ENCODE measurements around the gene PRRC2B.
"Not testable (repeated sequence)": the region's sequence is repeated elsewhere in the genome, so short reads cannot be mapped to it uniquely, and the experiment has no call there.

The PRRC2B gene

GRCh38 chr9:131513177-131513576, 119.3 kb downstream of the PRRC2B start:
- no peak overlapping the region for H3K4me3 ChIP-seq (ENCODE audit: low read depth, low read length)
- no peaks in the 10 kb centered on the region for H3K79me1 ChIP-seq (ENCODE audit: low read length)
- H3K4ac ChIP-seq (ENCODE audit: low read depth, low read length): no peak overlapping the region

GRCh38 chr9:131515559-131516031, 121.7 kb downstream of the PRRC2B start:
- peaks cover 87 to 93% of the 10 kb centered on the region in 2 experiments for H3K36me3 ChIP-seq (ENCODE audit: control insufficient read depth in 1 of 2, insufficient read depth in 2 of 2, low read length in 2 of 2)
- H2AFZ ChIP-seq (ENCODE audit: insufficient read depth, low read length, poor library complexity); H2BK120ac ChIP-seq (ENCODE audit: insufficient read depth, low read length, poor library complexity); H3K79me1 ChIP-seq (ENCODE audit: low read length); H3K27ac ChIP-seq (ENCODE audit: low read depth, low read length); H3K9ac ChIP-seq (ENCODE audit: low read length); H3K4me2 ChIP-seq (ENCODE audit: low read length); H4K91ac ChIP-seq (ENCODE audit: low read depth, low read length); H3K18ac ChIP-seq (ENCODE audit: low read length); H3K9me3 ChIP-seq (ENCODE audit: insufficient read depth, low read depth, low read length); DNase-seq; H3K4me1 ChIP-seq (ENCODE audit: control insufficient read depth in 1 of 2, insufficient read depth in 2 of 2, low read length in 2 of 2); H4K8ac ChIP-seq (ENCODE audit: low read depth, low read length); H3K23ac ChIP-seq (ENCODE audit: low read length); H4K12ac ChIP-seq (ENCODE audit: low read depth, low read length); H3K79me2 ChIP-seq (ENCODE audit: control insufficient read depth, insufficient read depth, low read length, poor library complexity); H3K27me3 ChIP-seq (ENCODE audit: insufficient read depth, low read length); H3K14ac ChIP-seq (ENCODE audit: low read length); H2BK12ac ChIP-seq (ENCODE audit: low read length); H2AK5ac ChIP-seq (ENCODE audit: low read length); H3K4ac ChIP-seq (ENCODE audit: low read depth, low read length); H3K4me3 ChIP-seq (ENCODE audit: low read depth, low read length); H2BK5ac ChIP-seq (ENCODE audit: low read depth, low read length, poor library complexity): not testable (repeated sequence)
- WGBS (ENCODE audit: extremely low coverage, insufficient coverage, insufficient read length): no CpG with 5 or more reads among the region's 12 CpGs

More at GRCh38 chr9:131513177-131513576, 119.3 kb downstream of the PRRC2B start:
- WGBS (ENCODE audit: extremely low coverage, insufficient coverage, insufficient read length): no CpG with 5 or more reads among the region's 15 CpGs
- Histone ChIP-seq H3K27ac (ENCODE audit: low read depth, low read length) (no peak overlapping the region), H2BK12ac (ENCODE audit: low read length) (no peak overlapping the region), H3K79me2 (ENCODE audit: control insufficient read depth, insufficient read depth, low read length, poor library complexity) (no peaks in the 10 kb centered on the region), H2AK5ac (ENCODE audit: low read length) (no peak overlapping the region), H3K4me2 (ENCODE audit: low read length) (no peak overlapping the region), H3K14ac (ENCODE audit: low read length) (no peak overlapping the region), H4K8ac (ENCODE audit: low read depth, low read length) (no peak overlapping the region), H2AFZ (ENCODE audit: insufficient read depth, low read length, poor library complexity) (no peak overlapping the region), H4K12ac (ENCODE audit: low read depth, low read length) (no peak overlapping the region), H3K23ac (ENCODE audit: low read length) (no peak overlapping the region), H3K9ac (ENCODE audit: low read length) (no peak overlapping the region), H4K91ac (ENCODE audit: low read depth, low read length) (no peak overlapping the region), H3K36me3 (ENCODE audit: control insufficient read depth in 1 of 2, insufficient read depth in 2 of 2, low read length in 2 of 2) (peaks cover 72 to 85% of the 10 kb centered on the region in 2 experiments), H3K27me3 (ENCODE audit: insufficient read depth, low read length) (no peaks in the 10 kb centered on the region), H3K4me1 (ENCODE audit: control insufficient read depth in 1 of 2, insufficient read depth in 2 of 2, low read length in 2 of 2) (no peaks in the 10 kb centered on the region), H3K9me3 (ENCODE audit: insufficient read depth, low read depth, low read length) (peaks cover 7% of the 10 kb centered on the region), H2BK5ac (ENCODE audit: low read depth, low read length, poor library complexity) (no peak overlapping the region), H3K18ac (ENCODE audit: low read length) (no peak overlapping the region), H2BK120ac (ENCODE audit: insufficient read depth, low read length, poor library complexity) (no peak overlapping the region)
- no peak for DNase-seq

GRCh38 chr9:131516100-131516499, 122.2 kb downstream of the PRRC2B start:
- no peak overlapping the region for H2AK5ac ChIP-seq (ENCODE audit: low read length)
- no peak overlapping the region for H3K18ac ChIP-seq (ENCODE audit: low read length)
- no peak overlapping the region for H4K91ac ChIP-seq (ENCODE audit: low read depth, low read length)
- peaks cover 10% of the 10 kb centered on the region for H3K9me3 ChIP-seq (ENCODE audit: insufficient read depth, low read depth, low read length)
- no peak overlapping the region for H3K4me2 ChIP-seq (ENCODE audit: low read length)
- H3K4me3 ChIP-seq (ENCODE audit: low read depth, low read length): no peak overlapping the region
- no peak overlapping the region for H3K23ac ChIP-seq (ENCODE audit: low read length)
- H4K8ac ChIP-seq (ENCODE audit: low read depth, low read length): no peak overlapping the region
- H2AFZ ChIP-seq (ENCODE audit: insufficient read depth, low read length, poor library complexity): no peak overlapping the region
- H3K14ac ChIP-seq (ENCODE audit: low read length): no peak overlapping the region
- H3K27ac ChIP-seq (ENCODE audit: low read depth, low read length): no peak overlapping the region
- no CpG with 5 or more reads among the region's 15 CpGs for WGBS (ENCODE audit: extremely low coverage, insufficient coverage, insufficient read length)
- peaks cover 86 to 92% of the 10 kb centered on the region in 2 experiments for H3K36me3 ChIP-seq (ENCODE audit: control insufficient read depth in 1 of 2, insufficient read depth in 2 of 2, low read length in 2 of 2)
- H3K79me2 ChIP-seq (ENCODE audit: control insufficient read depth, insufficient read depth, low read length, poor library complexity): no peaks in the 10 kb centered on the region
- no peak overlapping the region for H2BK12ac ChIP-seq (ENCODE audit: low read length)
- H2BK120ac ChIP-seq (ENCODE audit: insufficient read depth, low read length, poor library complexity): no peak overlapping the region
- no peaks in the 10 kb centered on the region for H3K4me1 ChIP-seq (ENCODE audit: control insufficient read depth in 1 of 2, insufficient read depth in 2 of 2, low read length in 2 of 2)
- DNase-seq: no peak
- H4K12ac ChIP-seq (ENCODE audit: low read depth, low read length): no peak overlapping the region
- no peaks in the 10 kb centered on the region for H3K27me3 ChIP-seq (ENCODE audit: insufficient read depth, low read length)
- H2BK5ac ChIP-seq (ENCODE audit: low read depth, low read length, poor library complexity): no peak overlapping the region
- no peaks in the 10 kb centered on the region for H3K79me1 ChIP-seq (ENCODE audit: low read length)
- H3K4ac ChIP-seq (ENCODE audit: low read depth, low read length): no peak overlapping the region
- H3K9ac ChIP-seq (ENCODE audit: low read length): no peak overlapping the region

DNA sequence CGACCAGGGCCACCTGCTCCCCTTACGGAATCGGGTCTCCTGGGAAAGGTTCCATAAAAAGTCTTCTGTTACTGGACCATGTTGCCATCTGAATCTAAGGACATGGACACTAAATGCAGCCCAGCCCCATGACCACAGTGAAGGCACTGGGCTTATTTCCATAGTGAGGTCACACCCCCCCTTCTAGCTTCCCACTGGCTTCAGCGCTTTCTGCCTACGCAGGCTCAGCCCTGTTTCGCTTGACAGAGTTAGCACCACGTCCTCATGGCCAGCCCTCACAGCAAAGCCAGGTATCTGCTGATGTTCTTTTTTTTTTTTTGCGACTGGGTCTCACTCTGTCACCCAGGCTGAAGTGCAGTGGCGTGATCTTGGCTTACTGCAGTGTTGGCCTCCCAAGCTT, 123.0 kb downstream of the PRRC2B start:
- H3K4ac ChIP-seq (ENCODE audit: low read depth, low read length): no peak overlapping the region

More for the DNA sequence above, 123.0 kb downstream of the PRRC2B start:
- Histone ChIP-seq H4K12ac (ENCODE audit: low read depth, low read length) (no peak overlapping the region), H3K27me3 (ENCODE audit: insufficient read depth, low read length) (no peaks in the 10 kb centered on the region), H2BK120ac (ENCODE audit: insufficient read depth, low read length, poor library complexity) (no peak overlapping the region), H3K36me3 (ENCODE audit: control insufficient read depth in 1 of 2, insufficient read depth in 2 of 2, low read length in 2 of 2) (peaks cover 88 to 93% of the 10 kb centered on the region in 2 experiments), H3K4me1 (ENCODE audit: control insufficient read depth in 1 of 2, insufficient read depth in 2 of 2, low read length in 2 of 2) (no peaks in the 10 kb centered on the region), H2AK5ac (ENCODE audit: low read length) (no peak overlapping the region), H2BK5ac (ENCODE audit: low read depth, low read length, poor library complexity) (no peak overlapping the region), H3K9ac (ENCODE audit: low read length) (no peak overlapping the region), H3K4me2 (ENCODE audit: low read length) (no peak overlapping the region), H3K18ac (ENCODE audit: low read length) (no peak overlapping the region), H4K91ac (ENCODE audit: low read depth, low read length) (no peak overlapping the region), H3K27ac (ENCODE audit: low read depth, low read length) (no peak overlapping the region), H3K79me2 (ENCODE audit: control insufficient read depth, insufficient read depth, low read length, poor library complexity) (no peaks in the 10 kb centered on the region), H3K4me3 (ENCODE audit: low read depth, low read length) (no peak overlapping the region), H4K8ac (ENCODE audit: low read depth, low read length) (no peak overlapping the region), H3K9me3 (ENCODE audit: insufficient read depth, low read depth, low read length) (peaks cover 10% of the 10 kb centered on the region), H2BK12ac (ENCODE audit: low read length) (no peak overlapping the region), H3K79me1 (ENCODE audit: low read length) (no peaks in the 10 kb centered on the region), H3K14ac (ENCODE audit: low read length) (no peak overlapping the region), H3K23ac (ENCODE audit: low read length) (no peak overlapping the region), H2AFZ (ENCODE audit: insufficient read depth, low read length, poor library complexity) (no peak overlapping the region)
- no peak for DNase-seq
- WGBS (ENCODE audit: extremely low coverage, insufficient coverage, insufficient read length): no CpG with 5 or more reads among the region's 9 CpGs
